ENCODE results near the gene PLXNA4. TPM values are rescaled to one million over a fixed set of nuclear protein-coding genes. Genes with fewer than 3 reads are reported as not detected.
A peak's percentile ranks its signal among the peaks of the same experiment; 100 is the strongest.

The PLXNA4 gene
- total and polyA plus RNA-seq, 8 donors, result 0.15 to 12.8 (median 1.6) TPM

DNA sequence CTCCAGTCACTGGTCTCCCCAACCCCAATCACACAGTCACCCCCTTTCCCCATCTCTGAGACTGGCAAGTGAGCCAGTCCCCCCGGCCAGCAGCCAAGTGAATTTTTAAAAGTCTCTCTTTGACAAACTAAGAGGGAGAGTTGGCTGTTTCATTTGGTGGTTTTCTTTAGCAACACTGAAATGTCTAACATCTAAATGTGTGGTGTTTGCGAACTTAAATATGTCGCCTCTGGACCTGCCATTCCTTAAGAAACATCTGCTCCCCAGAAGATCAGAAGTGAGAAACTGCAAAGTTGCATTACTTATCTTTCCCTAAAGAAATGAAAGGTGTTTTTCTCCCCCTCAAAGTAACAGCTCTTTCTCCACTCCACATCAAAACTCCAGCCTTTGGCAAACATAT, 34.7 kb upstream of the PLXNA4 start:
- intact Hi-C loops (cut with DNase I; ENCODE audit: low total_unique reads), result no loop called here
- WGBS, 5 donors, result 89 to 95% (median 94%) methylated on average over 3 of the region's 3 CpGs
- Histone ChIP-seq H3K27me3 (peaks cover 0 to 20% (median 0%) of the 10 kb centered on the region in 3 donors), H3K36me3 (no peaks in the 10 kb centered on the region), H3K4me1 (peaks cover 0 to 13% (median 6%) of the 10 kb centered on the region in 4 donors), H3K27ac (no peak overlapping the region), H3K9me3 (no peaks in the 10 kb centered on the region), H3K4me3 (no peak overlapping the region)
- TF ChIP-seq, protein P1, sequence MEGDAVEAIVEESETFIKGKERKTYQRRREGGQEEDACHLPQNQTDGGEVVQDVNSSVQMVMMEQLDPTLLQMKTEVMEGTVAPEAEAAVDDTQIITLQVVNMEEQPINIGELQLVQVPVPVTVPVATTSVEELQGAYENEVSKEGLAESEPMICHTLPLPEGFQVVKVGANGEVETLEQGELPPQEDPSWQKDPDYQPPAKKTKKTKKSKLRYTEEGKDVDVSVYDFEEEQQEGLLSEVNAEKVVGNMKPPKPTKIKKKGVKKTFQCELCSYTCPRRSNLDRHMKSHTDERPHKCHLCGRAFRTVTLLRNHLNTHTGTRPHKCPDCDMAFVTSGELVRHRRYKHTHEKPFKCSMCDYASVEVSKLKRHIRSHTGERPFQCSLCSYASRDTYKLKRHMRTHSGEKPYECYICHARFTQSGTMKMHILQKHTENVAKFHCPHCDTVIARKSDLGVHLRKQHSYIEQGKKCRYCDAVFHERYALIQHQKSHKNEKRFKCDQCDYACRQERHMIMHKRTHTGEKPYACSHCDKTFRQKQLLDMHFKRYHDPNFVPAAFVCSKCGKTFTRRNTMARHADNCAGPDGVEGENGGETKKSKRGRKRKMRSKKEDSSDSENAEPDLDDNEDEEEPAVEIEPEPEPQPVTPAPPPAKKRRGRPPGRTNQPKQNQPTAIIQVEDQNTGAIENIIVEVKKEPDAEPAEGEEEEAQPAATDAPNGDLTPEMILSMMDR (IDR thresholded peaks at IDR 0.05), result no peak
- TF ChIP-seq EP300 (IDR thresholded peaks at IDR 0.05) (no peak), POLR2A (IDR thresholded peaks at IDR 0.05) (no peak), POLR2AphosphoS5 (IDR thresholded peaks at IDR 0.05) (no peak)
- no peak for DNase-seq

GRCh38 chr7:132609906-132610520, 33.7 kb upstream of the PLXNA4 start:
- DNase-seq, result peak in 1 of 2 donors; percentile 6
- no peaks in the 10 kb centered on the region for H3K9me3 ChIP-seq
- H3K36me3 ChIP-seq, result no peaks in the 10 kb centered on the region
- no peak overlapping the region for H3K27ac ChIP-seq
- intact Hi-C loops (cut with DNase I; ENCODE audit: low total_unique reads), result no loop called here
- WGBS, 5 donors, result 41 to 53% (median 47%) methylated on average over 2 of the region's 2 CpGs
- H3K4me3 ChIP-seq, result no peak overlapping the region
- peaks cover 0 to 9% (median 4%) of the 10 kb centered on the region in 4 donors for H3K4me1 ChIP-seq
- no peak for TF ChIP-seq POLR2A (IDR thresholded peaks at IDR 0.05)
- no peak for TF ChIP-seq POLR2AphosphoS5 (IDR thresholded peaks at IDR 0.05)
- TF ChIP-seq EP300 (IDR thresholded peaks at IDR 0.05), result no peak
- TF ChIP-seq, protein P1 (IDR thresholded peaks at IDR 0.05), result no peak
- H3K27me3 ChIP-seq, result peaks cover 0 to 10% (median 0%) of the 10 kb centered on the region in 3 donors

GRCh38 chr7:132609222-132609621, 33.0 kb upstream of the PLXNA4 start:
- H3K27me3 ChIP-seq, result peaks cover 0 to 2% (median 0%) of the 10 kb centered on the region in 3 donors
- no peak for DNase-seq
- no peaks in the 10 kb centered on the region for H3K36me3 ChIP-seq
- peaks cover 0 to 1% (median under 1%) of the 10 kb centered on the region in 4 donors for H3K4me1 ChIP-seq
- no peak overlapping the region for H3K4me3 ChIP-seq
- intact Hi-C loops (cut with DNase I; ENCODE audit: low total_unique reads), result no loop called here
- no peaks in the 10 kb centered on the region for H3K9me3 ChIP-seq
- TF ChIP-seq, protein P1 (IDR thresholded peaks at IDR 0.05), result no peak
- TF ChIP-seq POLR2A (IDR thresholded peaks at IDR 0.05), result no peak
- TF ChIP-seq POLR2AphosphoS5 (IDR thresholded peaks at IDR 0.05), result no peak
- no peak for TF ChIP-seq EP300 (IDR thresholded peaks at IDR 0.05)
- 94 to 96% (median 96%) methylated on average over 2 of the region's 2 CpGs for WGBS, 5 donors
- no peak overlapping the region for H3K27ac ChIP-seq

DNA sequence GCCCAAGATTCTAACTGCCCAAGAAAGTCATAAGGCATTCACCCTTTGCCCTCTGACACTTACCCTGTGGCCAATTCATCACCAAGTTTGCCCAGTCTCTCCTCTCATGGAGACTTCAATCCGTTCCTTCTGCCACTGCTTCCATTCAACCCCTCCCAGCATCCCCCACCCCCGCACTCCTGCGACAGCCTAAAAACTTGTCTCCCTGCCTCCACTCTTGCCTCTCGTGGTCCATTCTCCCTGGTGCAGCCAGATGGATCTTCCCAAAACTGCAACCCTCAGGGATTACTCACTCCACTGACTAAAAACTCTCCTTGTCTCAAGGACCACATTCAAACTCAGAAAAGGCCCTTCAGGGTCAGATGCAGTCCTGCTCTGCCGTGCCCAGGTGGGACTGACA, 32.3 kb upstream of the PLXNA4 start:
- H3K4me1 ChIP-seq, result no peaks in the 10 kb centered on the region
- peaks cover 0 to under 1% (median 0%) of the 10 kb centered on the region in 3 donors for H3K27me3 ChIP-seq
- no peak for DNase-seq
- 71 to 84% (median 78%) methylated on average over 5 of the region's 5 CpGs for WGBS, 5 donors
- no peaks in the 10 kb centered on the region for H3K9me3 ChIP-seq
- no peak overlapping the region for H3K4me3 ChIP-seq
- intact Hi-C loops (cut with DNase I; ENCODE audit: low total_unique reads), result no loop called here
- TF ChIP-seq POLR2AphosphoS5 (IDR thresholded peaks at IDR 0.05) (no peak), EP300 (IDR thresholded peaks at IDR 0.05) (no peak)
- TF ChIP-seq, protein P1 (IDR thresholded peaks at IDR 0.05), result no peak
- H3K36me3 ChIP-seq, result no peaks in the 10 kb centered on the region
- no peak overlapping the region for H3K27ac ChIP-seq

Data from stomach (tissue), 9 donors.